Heart right ventricle (tissue), 16 donors: ENCODE data around the gene METTL15. TPM values are rescaled to one million over a fixed set of nuclear protein-coding genes. Genes with fewer than 3 reads are reported as not detected.

Experiments used
- ATAC-seq, 8 donors: fragments of 200-7000 bp; cut with Tn5 transposase; one replicate each; pipeline ENCODE4 v1.9.1; 2020; ENCODE audit warnings: mild to moderate bottlenecking in 8 of 8, moderate library complexity in 8 of 8, moderate number of reproducible peaks in 1 of 8
- DNase-seq, 2 donors: peaks; one replicate each; pipeline ENCODE4 v3.0.0-alpha.2; 2020
- H3K27ac ChIP-seq, 10 donors: fragments of 200-600 bp; sonication (generic) in 2 of 10; one replicate each; pipeline versions ENCODE4 v1.5.0 to v1.8.0; 2020 to 2022; ENCODE audit warnings: mild to moderate bottlenecking in 3 of 10
- H3K27me3 ChIP-seq, 7 donors: fragments of 200-600 bp; one replicate each; pipeline ENCODE4 v1.8.0; 2021 to 2022; ENCODE audit warnings: mild to moderate bottlenecking in 2 of 7
- H3K36me3 ChIP-seq, 9 donors: fragments of 200-600 bp; sonication (generic) in 1 of 9; one replicate each; pipeline versions ENCODE4 v1.5.0 to v1.8.0; 2020 to 2022; ENCODE audit warnings: mild to moderate bottlenecking in 2 of 9
- H3K4me1 ChIP-seq, 9 donors: fragments of 200-600 bp; sonication (generic) in 1 of 9; one replicate each; pipeline versions ENCODE4 v1.5.0 to v1.8.0; 2020 to 2022; ENCODE audit warnings: mild to moderate bottlenecking in 4 of 9
- H3K4me3 ChIP-seq, 10 donors: fragments of 200-600 bp; sonication (generic) in 2 of 10; one replicate each; pipeline versions ENCODE4 v1.5.0 to v1.8.0; 2020 to 2022; ENCODE audit warnings: mild to moderate bottlenecking in 7 of 10, moderate library complexity in 2 of 10
- H3K9me3 ChIP-seq, 11 donors: fragments of 200-600 bp in 10 of 11; sonication (generic) in 2 of 11; one replicate each; pipeline versions ENCODE4 v1.5.0 to v1.8.0; 2013 to 2022; ENCODE audit warnings: mild to moderate bottlenecking in 2 of 11, control low read depth in 1 of 11, moderate library complexity in 1 of 11
- WGBS, 2 donors: extraction: QIAGEN DNeasy Blood & Tissue Kit; methylation state at CpG; one replicate each; pipeline ENCODE4 v1.1.7; 2013; ENCODE audit warnings: inconsistent platforms in 1 of 2; 5-methylcytosine and 5-hydroxymethylcytosine counted together
- intact Hi-C, 10 donors: fragments of 100-400 bp; cut with DNase I; formaldehyde crosslinking; loops; one replicate each; pipeline versions ENCODE4 v1.11.1 to v1.14.2; 2022
- polyA plus RNA-seq, 2 donors: library from polyadenylated mRNA; stranded (reverse); fragments of 200-250 nt; gene quantifications; one replicate each; pipeline ENCODE4 v1.2.3, GENCODE V29; 2013
- total RNA-seq, 10 donors: library from RNA; stranded (reverse); fragmentation: NEBNext Ultra II Directional in 3 of 10; extraction: Animal tissue kit (Norgen Biotek cat#: 25700) in 3 of 10; gene quantifications; one replicate each; pipeline versions ENCODE4 v1.2.1 to v1.2.4, GENCODE V29; 2021 to 2023
- TF ChIP-seq, protein P1 (sequence below), 9 donors: fragments of 200-600 bp; sonication (generic) in 2 of 9; IDR thresholded peaks; one replicate each; pipeline versions ENCODE4 v1.5.0 to v1.8.0; 2021 to 2022; ENCODE audit warnings: antibody characterized with exemption in 9 of 9, mild to moderate bottlenecking in 5 of 9, moderate library complexity in 1 of 9
- donor health status: Arrhythmogenic right ventricular cardiomyopathy.
- donor health status: ischemic (EF 13 %, LVEDD 7.1; RV severe dilation, severe dysfunction).
- donor health status: healthy with polysubstance abuse.
- donor health status: DM: no; HTN: yes; CAD: no.
- donor health status: DM: no; HTN: no; CAD: no.
- donor health status: ischemic (EF 25% LVEDD 6.9; RV normal size, moderate dysfunction).
- donor health status: ischemic (EF 25% LVEDD 5.7; RV mildly dilated, moderate dysfunction).
- donor health status: healthy.
- donor health status: DM: yes; HTN: yes; CAD: no.
- donor health status: Ischemic cardiomyopathy.
- donor health status: ischemic (EF 35%, LVEDD 5.7; RV mildly dilated, moderate dysfunction).
- donor health status: nonischemic (EF 11% LVEDD 7.7; RV severe dilation, severe dysfunction).
- donor health status: DM: yes; HTN: yes; CAD: no.
- donor health status: PGD.
- donor health status: ischemic (EF 29% LVEDD 5.4; RV normal size, mild dysfunction).
- donor health status: nonischemic (EF 23%, LVEDD 6.1; RV moderate dilation, normal function).

Gene METTL15
- total and polyA plus RNA-seq, 12 donors: 4.7 to 13.6 (median 11.8) TPM

- Histone ChIP-seq H3K4me3 (no peak overlapping the region), H3K4me1 (peaks cover 0 to 33% (median 26%) of the 10 kb centered on the region in 9 donors), H3K9me3 (no peaks in the 10 kb centered on the region), H3K27ac (no peak overlapping the region), H3K27me3 (no peaks in the 10 kb centered on the region), H3K36me3 (no peaks in the 10 kb centered on the region)
- intact Hi-C loops: loop anchor here in 4 of 10 donors (5.0 to 10.0 kb wide), 4 partner anchors 231 to 591 kb away; partner anchors contain the start of gene BDNF (in 2 of the 4)
- WGBS, 2 donors: 85 to 90% methylated on average over 5 of the region's 5 CpGs
- TF ChIP-seq, protein P1, sequence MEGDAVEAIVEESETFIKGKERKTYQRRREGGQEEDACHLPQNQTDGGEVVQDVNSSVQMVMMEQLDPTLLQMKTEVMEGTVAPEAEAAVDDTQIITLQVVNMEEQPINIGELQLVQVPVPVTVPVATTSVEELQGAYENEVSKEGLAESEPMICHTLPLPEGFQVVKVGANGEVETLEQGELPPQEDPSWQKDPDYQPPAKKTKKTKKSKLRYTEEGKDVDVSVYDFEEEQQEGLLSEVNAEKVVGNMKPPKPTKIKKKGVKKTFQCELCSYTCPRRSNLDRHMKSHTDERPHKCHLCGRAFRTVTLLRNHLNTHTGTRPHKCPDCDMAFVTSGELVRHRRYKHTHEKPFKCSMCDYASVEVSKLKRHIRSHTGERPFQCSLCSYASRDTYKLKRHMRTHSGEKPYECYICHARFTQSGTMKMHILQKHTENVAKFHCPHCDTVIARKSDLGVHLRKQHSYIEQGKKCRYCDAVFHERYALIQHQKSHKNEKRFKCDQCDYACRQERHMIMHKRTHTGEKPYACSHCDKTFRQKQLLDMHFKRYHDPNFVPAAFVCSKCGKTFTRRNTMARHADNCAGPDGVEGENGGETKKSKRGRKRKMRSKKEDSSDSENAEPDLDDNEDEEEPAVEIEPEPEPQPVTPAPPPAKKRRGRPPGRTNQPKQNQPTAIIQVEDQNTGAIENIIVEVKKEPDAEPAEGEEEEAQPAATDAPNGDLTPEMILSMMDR (IDR thresholded peaks at IDR 0.05): no peak
- DNase-seq: no peak
- no peak for ATAC-seq
Measured at GRCh38 chr11:28105869-28106268, 2.3 kb upstream of the METTL15 start.

DNA sequence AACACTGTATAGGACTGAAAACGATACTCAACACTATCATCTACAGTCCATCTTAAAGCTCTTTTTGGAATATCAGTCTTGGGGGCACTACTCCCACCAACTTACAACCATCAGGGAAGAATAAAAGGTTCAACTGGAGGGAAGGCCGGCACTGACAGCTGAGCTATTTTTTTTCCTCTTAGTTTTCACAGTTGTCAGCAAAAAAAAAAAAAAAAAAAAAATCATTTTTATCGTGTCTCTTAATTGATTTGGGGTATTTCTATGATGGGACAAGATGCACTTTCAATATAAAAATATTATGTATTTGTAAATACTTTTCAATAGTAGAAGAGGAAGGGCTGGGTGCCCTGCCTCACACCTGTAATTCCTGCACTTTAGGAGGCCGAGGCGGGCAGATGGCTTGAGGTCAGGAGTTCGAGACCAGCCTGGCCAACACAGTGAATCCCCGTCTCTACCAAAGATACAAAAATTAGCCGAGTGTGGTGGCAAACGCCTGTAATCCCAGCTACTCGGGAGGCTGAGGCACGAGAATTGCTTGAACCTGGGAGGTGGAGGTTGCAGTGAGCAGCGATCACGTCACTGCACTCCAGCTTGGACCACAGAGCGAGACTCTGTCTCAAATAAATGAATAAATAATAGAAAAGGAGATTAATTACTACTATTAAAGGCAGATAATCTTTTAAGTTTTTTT is 1.7 kb upstream of the METTL15 start:
- H3K4me1 ChIP-seq: peaks cover 0 to 39% (median 32%) of the 10 kb centered on the region in 9 donors
- intact Hi-C loops: loop anchor here in 4 of 10 donors (5.0 to 10.0 kb wide), 4 partner anchors 232 to 592 kb away; partner anchors contain the start of gene BDNF (in 2 of the 4)

DNA sequence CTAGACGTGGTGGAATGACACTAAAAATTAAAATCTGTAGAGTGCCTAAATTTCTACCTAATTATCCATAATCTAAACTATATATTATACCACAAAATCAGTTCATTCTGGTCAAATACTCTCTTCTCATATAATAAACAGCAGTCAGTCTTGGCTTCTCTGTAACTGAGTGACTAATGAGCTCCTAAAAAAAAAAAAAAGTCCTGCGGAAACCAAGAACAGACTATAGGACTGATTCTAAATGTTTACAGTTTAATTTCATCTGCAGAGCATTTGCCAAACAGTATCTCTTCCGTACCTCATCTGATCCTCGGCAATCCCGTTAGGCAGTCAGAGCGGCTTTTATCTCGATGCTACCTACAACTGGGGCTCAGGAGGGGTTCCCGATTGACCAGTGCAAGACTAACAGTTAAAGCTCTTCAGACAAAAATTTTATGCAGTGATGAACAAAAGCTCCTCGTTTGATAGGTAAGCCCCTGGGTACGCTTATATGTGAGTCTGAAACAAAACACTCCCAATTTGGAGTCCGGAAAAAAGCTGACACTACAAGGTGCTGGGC is 918 bp upstream of the METTL15 start:
- WGBS, 2 donors: 2% methylated on average over 11 of the region's 11 CpGs
- H3K27ac ChIP-seq: peak overlapping the region in 5 of 10 donors; percentile 74 to 91 (median 86)
- no peak for ATAC-seq
- no peaks in the 10 kb centered on the region for H3K9me3 ChIP-seq
- intact Hi-C loops: loop anchor here in 4 of 10 donors (5.0 to 10.0 kb wide), 4 partner anchors 232 to 592 kb away; partner anchors contain the start of gene BDNF (in 2 of the 4)
- no peak for DNase-seq
- no peaks in the 10 kb centered on the region for H3K27me3 ChIP-seq
- peaks cover 0 to 44% (median 37%) of the 10 kb centered on the region in 9 donors for H3K4me1 ChIP-seq
- TF ChIP-seq, protein P1 (IDR thresholded peaks at IDR 0.05): no peak
- peak overlapping the region; percentile 6 to 74 (median 59) for H3K4me3 ChIP-seq
- no peaks in the 10 kb centered on the region for H3K36me3 ChIP-seq

More for the DNA sequence above, 1.7 kb upstream of the METTL15 start:
- WGBS, 2 donors: 88 to 89% methylated on average over 14 of the region's 14 CpGs
- Histone ChIP-seq H3K27ac (no peak overlapping the region), H3K9me3 (no peaks in the 10 kb centered on the region), H3K4me3 (peak overlapping the region in 1 of 10 donors; percentile 74), H3K27me3 (no peaks in the 10 kb centered on the region), H3K36me3 (no peaks in the 10 kb centered on the region)
- ATAC-seq (no peak), DNase-seq (no peak)
- TF ChIP-seq, protein P1 (IDR thresholded peaks at IDR 0.05): no peak

DNA sequence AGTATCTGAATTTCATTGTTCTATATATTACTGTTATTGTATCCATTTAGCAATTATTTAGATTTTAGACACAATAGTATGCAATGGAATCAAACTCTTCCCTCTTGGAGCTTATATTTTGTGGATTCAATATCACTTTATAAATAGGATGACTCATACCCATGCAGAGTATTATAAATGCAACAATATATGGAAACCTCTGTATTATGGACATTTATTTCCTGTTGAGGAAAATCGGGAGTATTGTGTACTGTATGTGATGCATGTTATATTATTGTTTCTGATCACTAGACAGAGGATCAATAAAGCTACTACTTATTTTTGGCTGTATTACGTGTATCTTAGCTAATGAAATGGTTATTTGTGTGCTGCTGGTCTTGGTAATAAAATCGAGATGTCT is 770 bp downstream of the METTL15 start:
- intact Hi-C loops: loop anchor here in 4 of 10 donors (5.0 to 10.0 kb wide), 4 partner anchors 234 to 594 kb away; partner anchors contain the start of gene BDNF (in 2 of the 4)
- Histone ChIP-seq H3K9me3 (no peaks in the 10 kb centered on the region), H3K4me3 (peak overlapping the region; percentile 36 to 74 (median 59)), H3K36me3 (peaks cover 0 to 9% (median 0%) of the 10 kb centered on the region in 9 donors), H3K4me1 (peaks cover 0 to 45% (median 37%) of the 10 kb centered on the region in 9 donors), H3K27me3 (no peaks in the 10 kb centered on the region), H3K27ac (peak overlapping the region in 6 of 10 donors; percentile 78 to 91 (median 86))
- TF ChIP-seq, protein P1 (IDR thresholded peaks at IDR 0.05): no peak
- WGBS, 2 donors: 74 to 75% methylated on average over 3 of the region's 3 CpGs
- ATAC-seq: no peak
- DNase-seq: no peak
